ENCODE measurements around the gene MAGEF1. TPM values are rescaled to one million over a fixed set of nuclear protein-coding genes. Genes with fewer than 3 reads are reported as not detected.

The MAGEF1 gene
- total RNA-seq, 3 donors from 2014 or later (not counting 1 experiment from before 2014, with no cell fraction given), result 8.1 to 12.6 (median 11.4) TPM

- Histone ChIP-seq H3K9me3 (ENCODE audit: control insufficient read depth, insufficient read depth, low read length) (no peaks in the 10 kb centered on the region), H3K4me1 (ENCODE audit: control insufficient read depth, insufficient read depth, low read length) (no peaks in the 10 kb centered on the region), H3K36me3 (ENCODE audit: control insufficient read depth, insufficient read depth, low read length) (no peaks in the 10 kb centered on the region), H3K27ac (ENCODE audit: low read length) (no peak overlapping the region), H3K27me3 (ENCODE audit: control insufficient read depth, insufficient read depth, low read length) (peaks cover 2% of the 10 kb centered on the region), H3K4me3 (ENCODE audit: low read length) (no peak overlapping the region)
- peaks cover 14 to 16% of the 10 kb centered on the region in 2 donors for H3K27me3 Mint-ChIP-seq (ENCODE audit: low read depth in 2 of 2)
- DNase-seq (peak in 1 of 2 donors; percentile 28), ATAC-seq (no peak)
- no peaks in the 10 kb centered on the region for H3K9me3 Mint-ChIP-seq
- H3K36me3 Mint-ChIP-seq, result no peaks in the 10 kb centered on the region
- H3K4me1 Mint-ChIP-seq, result no peaks in the 10 kb centered on the region
- no peak for TF ChIP-seq CTCF (IDR thresholded peaks at IDR 0.05)
- H3K27ac Mint-ChIP-seq, result no peak overlapping the region
- WGBS (ENCODE audit: insufficient coverage), result 74% methylated on average over 8 of the region's 8 CpGs
- intact Hi-C loops (cut with micrococcal nuclease), result no loop called here
- no peak overlapping the region for H3K4me3 Mint-ChIP-seq
Measured at GRCh38 chr3:184748219-184749135, 36.6 kb upstream of the MAGEF1 start.

DNA sequence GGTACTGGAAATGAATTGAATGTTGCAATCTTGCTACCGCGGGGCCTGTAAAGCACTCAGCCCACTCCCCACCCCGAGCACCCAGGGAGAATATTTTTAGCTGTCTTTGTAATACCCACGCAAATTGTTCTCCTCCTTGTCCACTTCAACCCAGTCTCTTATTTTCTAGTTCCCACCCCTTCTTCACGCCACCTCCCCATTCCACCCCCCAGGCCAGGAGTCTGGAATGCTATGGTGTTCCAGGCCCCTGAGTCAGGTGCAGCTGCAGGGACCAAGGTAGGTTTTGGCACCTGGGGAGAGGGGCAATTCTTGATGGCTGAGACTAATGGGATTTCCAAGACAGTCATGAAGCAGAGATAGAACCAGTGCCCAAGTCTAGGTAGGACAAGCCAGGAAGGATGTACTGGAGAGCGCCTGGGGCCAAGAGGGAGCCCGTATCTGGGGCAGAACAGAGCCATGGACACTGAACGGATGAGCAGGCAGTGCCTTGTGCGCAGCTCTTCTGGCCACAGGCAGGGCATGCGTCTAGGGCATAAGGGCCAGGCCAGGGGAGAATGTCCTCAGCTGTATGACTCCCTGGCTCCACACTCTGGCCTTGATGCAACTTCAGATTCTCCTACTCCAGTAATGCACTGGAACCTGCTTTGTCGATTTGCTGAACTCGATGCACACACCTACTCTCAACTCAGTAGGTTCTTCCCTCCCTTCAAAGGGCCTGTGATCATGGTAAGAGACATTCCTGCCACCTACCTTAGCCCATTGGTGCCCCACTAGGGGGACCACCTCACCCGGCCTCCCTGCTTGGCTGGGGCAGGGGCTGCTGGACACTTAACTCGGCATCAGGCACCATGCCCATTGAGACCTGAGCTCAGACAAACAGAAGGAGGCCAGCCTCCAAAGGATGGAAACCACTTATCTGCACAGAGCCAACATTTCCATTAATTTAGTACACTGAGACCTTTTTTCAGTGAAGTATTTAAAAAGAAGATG lies 34.6 kb upstream of the MAGEF1 start:
- H3K27me3 Mint-ChIP-seq (ENCODE audit: low read depth in 2 of 2), result peaks cover 14 to 16% of the 10 kb centered on the region in 2 donors
- intact Hi-C loops (cut with micrococcal nuclease), result no loop called here
- ATAC-seq, result no peak
- H3K9me3 Mint-ChIP-seq, result no peaks in the 10 kb centered on the region
- DNase-seq, result no peak
- no peaks in the 10 kb centered on the region for H3K9me3 ChIP-seq (ENCODE audit: control insufficient read depth, insufficient read depth, low read length)
- H3K4me1 Mint-ChIP-seq, result no peaks in the 10 kb centered on the region
- no peak overlapping the region for H3K4me3 ChIP-seq (ENCODE audit: low read length)
- TF ChIP-seq CTCF (IDR thresholded peaks at IDR 0.05), result no peak
- H3K36me3 ChIP-seq (ENCODE audit: control insufficient read depth, insufficient read depth, low read length), result no peaks in the 10 kb centered on the region
- WGBS (ENCODE audit: insufficient coverage), result 86% methylated on average over 14 of the region's 14 CpGs
- H3K27ac ChIP-seq (ENCODE audit: low read length), result no peak overlapping the region
- peaks cover 2% of the 10 kb centered on the region for H3K27me3 ChIP-seq (ENCODE audit: control insufficient read depth, insufficient read depth, low read length)
- H3K4me3 Mint-ChIP-seq, result no peak overlapping the region
- H3K4me1 ChIP-seq (ENCODE audit: control insufficient read depth, insufficient read depth, low read length), result no peaks in the 10 kb centered on the region
- no peak overlapping the region for H3K27ac Mint-ChIP-seq
- no peaks in the 10 kb centered on the region for H3K36me3 Mint-ChIP-seq

DNA sequence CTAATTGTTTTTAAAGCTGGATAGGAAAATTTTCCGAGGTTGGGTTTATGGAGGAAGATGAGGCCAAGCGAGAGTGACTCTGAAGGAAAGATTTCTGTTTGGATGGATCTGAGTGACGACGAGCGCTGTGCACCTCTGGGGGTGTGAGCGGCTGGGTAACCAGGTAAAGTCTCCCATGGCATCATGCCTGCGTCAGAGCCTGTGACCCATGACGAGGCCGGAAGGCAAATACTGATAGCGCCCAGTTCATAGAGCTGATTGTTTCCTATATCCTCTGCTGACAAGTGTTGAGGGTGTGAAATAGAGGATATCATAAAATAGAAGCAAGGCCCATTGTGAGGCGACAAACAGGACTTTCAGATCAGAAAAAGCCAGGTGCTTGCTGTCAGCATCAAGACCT lies 33.7 kb upstream of the MAGEF1 start:
- Histone ChIP-seq H3K27me3 (ENCODE audit: control insufficient read depth, insufficient read depth, low read length) (peaks cover 2% of the 10 kb centered on the region), H3K9me3 (ENCODE audit: control insufficient read depth, insufficient read depth, low read length) (no peaks in the 10 kb centered on the region), H3K4me1 (ENCODE audit: control insufficient read depth, insufficient read depth, low read length) (no peaks in the 10 kb centered on the region), H3K4me3 (ENCODE audit: low read length) (no peak overlapping the region), H3K36me3 (ENCODE audit: control insufficient read depth, insufficient read depth, low read length) (no peaks in the 10 kb centered on the region), H3K27ac (ENCODE audit: low read length) (no peak overlapping the region)
- DNase-seq (no peak), ATAC-seq (no peak)
- no peak overlapping the region for H3K27ac Mint-ChIP-seq
- peaks cover 14 to 16% of the 10 kb centered on the region in 2 donors for H3K27me3 Mint-ChIP-seq (ENCODE audit: low read depth in 2 of 2)
- intact Hi-C loops (cut with micrococcal nuclease), result no loop called here
- 84% methylated on average over 11 of the region's 11 CpGs for WGBS (ENCODE audit: insufficient coverage)
- no peaks in the 10 kb centered on the region for H3K4me1 Mint-ChIP-seq
- no peak for TF ChIP-seq CTCF (IDR thresholded peaks at IDR 0.05)
- H3K9me3 Mint-ChIP-seq, result no peaks in the 10 kb centered on the region
- no peak overlapping the region for H3K4me3 Mint-ChIP-seq
- no peaks in the 10 kb centered on the region for H3K36me3 Mint-ChIP-seq
